ENCODE data around the gene TRAF1.

The TRAF1 gene

DNA sequence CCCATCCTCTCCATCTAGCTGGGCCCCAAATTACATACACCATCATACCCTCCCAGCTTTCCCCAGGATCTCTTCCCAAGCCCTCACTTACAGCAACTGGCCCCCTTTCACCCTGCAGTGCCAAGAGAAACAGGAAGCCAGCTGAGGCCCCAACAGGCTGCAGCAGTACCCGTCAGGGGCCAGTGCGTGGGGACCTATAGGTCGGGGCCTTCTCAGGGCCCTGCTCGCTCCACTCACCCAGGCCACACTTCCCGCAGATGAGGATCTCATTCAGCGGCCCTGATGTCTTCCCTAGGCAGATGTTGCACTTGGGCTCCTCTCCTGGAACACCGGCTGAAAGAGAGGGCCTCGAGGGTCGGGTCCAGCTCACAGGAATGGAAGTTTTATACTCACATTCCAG, 56.4 kb downstream of the TRAF1 start:
- no peak for DNase-seq (ENCODE audit: low spot score)

GRCh38 chr9:120869726-120870125, 56.9 kb downstream of the TRAF1 start:
- DNase-seq (ENCODE audit: low spot score): no peak

- DNase-seq (ENCODE audit: low spot score): no peak
Measured at GRCh38 chr9:120869360-120869687, 57.3 kb downstream of the TRAF1 start.

GRCh38 chr9:120868676-120869359, 57.8 kb downstream of the TRAF1 start:
- peak; percentile 92 for DNase-seq (ENCODE audit: low spot score)

- DNase-seq (ENCODE audit: low spot score): no peak
Measured at GRCh38 chr9:120868339-120868675, 58.3 kb downstream of the TRAF1 start.

DNA sequence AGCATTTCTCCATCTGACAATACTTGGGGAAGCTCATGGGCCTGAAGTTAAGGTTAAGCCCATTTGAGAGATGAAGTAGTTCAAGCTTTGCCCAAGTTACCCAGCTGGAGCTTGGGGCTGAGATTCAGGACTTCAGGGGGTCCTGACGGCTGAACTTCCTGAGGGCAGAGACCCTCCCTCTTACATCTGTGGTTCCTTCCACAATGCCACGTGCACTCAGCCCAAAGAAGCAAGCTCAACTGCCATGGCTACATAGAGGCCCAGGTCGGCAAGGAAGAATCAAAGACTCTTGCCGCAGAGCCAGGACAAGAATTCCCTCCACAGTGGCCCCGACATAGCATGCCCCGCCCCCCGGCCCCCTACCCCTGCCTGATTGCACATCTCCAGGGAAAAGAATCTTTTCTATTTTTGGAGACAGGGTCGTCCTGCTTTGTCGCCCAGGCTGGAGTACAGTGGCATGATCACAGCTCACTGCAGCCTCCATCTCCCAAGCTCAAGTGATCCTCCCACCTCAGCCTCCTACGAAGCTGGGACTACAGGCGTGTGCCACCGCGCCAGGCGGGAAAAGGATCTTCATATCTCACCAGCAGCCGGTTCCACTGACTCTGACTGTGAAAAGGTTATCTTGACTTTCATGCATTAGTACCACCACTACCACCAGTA, 58.8 kb downstream of the TRAF1 start:
- no peak for DNase-seq (ENCODE audit: low spot score)

- DNase-seq (ENCODE audit: low spot score): no peak
Measured at GRCh38 chr9:120866651-120867050, 59.9 kb downstream of the TRAF1 start.

DNA sequence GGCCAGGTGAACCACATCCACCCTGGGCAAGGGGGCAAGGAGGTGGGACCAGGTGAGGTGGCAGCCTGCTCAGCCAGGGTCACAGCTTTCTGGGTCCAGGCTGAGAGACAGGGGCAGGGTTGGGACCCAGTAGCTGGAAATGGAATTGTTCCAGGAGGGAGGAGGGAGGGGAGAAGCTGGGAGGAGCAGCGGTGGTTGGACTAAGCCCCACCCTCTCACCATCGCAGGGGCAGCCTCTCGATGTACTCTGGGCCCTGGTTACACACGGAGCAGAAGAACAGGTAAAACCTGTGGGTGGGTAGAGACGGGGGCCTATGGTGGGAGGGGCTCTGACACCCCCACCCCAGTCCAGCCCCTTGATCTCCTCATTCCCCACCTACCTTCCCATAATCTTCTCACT, 60.8 kb downstream of the TRAF1 start:
- no peak for DNase-seq (ENCODE audit: low spot score)

- no peak for DNase-seq (ENCODE audit: low spot score)
Measured at GRCh38 chr9:120865176-120865575, 61.4 kb downstream of the TRAF1 start.

DNA sequence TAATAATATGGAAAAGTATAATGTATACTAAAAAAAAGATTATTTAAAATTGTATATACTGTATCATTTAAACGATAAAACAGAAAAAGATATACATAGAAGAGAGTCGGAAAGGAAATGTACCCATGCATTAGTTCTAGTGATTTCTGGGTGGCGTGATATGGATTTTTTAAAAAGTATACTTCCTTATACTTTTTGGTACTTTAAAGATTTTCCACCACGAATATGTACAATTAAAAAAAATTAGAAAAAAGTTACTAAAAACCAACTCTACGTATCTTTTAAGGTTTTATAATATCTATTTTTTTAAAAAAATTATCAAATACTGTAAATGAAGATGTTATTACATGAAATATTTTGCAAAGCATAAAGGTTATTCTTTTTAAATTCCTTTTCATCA, 61.9 kb downstream of the TRAF1 start:
- no peak for DNase-seq (ENCODE audit: low spot score)

DNA sequence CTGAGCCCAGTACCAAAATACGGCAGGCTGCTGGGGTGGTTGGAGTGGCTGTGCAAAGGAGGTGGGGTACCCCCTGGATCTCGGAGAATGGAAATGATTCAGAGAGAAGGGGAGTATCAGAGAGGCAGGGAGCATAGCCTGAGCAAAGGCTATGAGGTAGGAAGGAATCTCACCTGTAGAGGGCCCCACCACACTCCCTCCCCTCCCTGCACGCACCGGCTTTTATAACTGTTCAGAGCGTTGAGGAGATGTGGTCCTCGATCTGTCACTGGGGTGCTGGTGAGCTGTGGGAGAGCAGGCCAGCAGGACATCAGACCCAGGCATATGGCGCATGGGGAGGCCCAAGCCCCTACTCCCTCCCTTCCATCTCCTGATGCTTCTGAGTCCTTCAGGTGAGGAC, 62.8 kb downstream of the TRAF1 start:
- DNase-seq (ENCODE audit: low spot score): no peak

GRCh38 chr9:120862452-120862851, 64.1 kb downstream of the TRAF1 start:
- DNase-seq (ENCODE audit: low spot score): no peak

DNA sequence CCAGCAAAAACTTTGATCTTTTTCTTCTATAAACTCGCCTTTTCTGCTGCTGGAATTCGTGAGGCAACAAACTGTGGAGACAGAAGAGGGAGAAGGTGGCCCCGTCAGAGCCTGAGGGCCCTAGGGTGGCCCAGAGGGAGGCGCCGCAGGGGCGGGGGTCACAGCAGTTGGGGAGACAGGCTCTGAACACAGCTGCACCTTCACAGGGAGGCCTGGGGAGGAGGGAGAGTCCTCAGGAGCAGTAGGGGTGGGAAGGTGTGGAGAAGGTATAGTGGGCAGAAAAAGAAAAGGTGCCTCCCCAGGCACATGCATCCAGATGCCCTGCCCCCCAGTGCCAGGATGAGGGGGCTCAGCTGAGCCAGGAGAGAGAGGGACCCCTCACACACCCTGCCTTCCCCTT, 64.7 kb downstream of the TRAF1 start:
- no peak for DNase-seq (ENCODE audit: low spot score)

DNA sequence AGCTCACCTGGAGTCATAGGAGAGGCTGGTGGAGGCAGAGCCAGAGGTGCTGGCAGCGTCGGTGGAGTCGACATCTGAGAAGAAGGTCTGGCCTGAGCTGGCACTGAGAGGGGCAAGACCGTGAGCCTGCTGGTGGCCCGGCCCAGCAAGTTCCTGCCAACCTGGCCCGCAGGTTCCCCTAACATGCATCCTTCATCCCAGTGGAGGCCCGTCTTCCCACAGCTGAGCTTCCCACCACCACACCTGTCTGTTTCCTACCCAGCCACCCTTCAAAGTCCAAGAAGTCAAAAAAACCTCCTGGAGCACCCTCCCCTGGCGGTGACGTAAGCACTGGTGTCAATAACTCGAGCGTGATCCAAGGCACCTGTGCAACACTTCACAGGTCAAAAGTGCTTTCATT, 66.5 kb downstream of the TRAF1 start:
- DNase-seq (ENCODE audit: low spot score): no peak

- no peak for DNase-seq (ENCODE audit: low spot score)
Measured at GRCh38 chr9:120859361-120859760, 67.2 kb downstream of the TRAF1 start.

DNA sequence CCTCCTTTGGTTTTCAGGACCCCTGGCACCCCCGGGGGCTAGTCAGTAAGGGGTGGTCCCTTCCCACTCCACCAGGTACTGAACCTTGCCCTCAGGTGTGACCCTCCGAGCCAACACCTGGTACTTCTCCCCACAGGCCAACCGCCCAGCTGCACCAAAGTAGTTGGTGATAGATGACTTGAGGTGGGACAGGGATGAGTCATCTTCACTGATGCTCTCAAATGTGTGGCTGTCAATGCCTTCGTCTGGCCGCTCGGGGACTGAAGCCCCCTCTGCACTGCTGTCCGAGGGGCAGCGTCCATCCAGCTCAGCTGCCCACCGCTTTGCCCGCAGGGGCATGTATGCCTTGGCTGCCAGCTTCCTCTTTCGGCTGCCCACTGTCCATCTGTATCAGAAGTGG, 68.7 kb downstream of the TRAF1 start:
- DNase-seq (ENCODE audit: low spot score): no peak

DNA sequence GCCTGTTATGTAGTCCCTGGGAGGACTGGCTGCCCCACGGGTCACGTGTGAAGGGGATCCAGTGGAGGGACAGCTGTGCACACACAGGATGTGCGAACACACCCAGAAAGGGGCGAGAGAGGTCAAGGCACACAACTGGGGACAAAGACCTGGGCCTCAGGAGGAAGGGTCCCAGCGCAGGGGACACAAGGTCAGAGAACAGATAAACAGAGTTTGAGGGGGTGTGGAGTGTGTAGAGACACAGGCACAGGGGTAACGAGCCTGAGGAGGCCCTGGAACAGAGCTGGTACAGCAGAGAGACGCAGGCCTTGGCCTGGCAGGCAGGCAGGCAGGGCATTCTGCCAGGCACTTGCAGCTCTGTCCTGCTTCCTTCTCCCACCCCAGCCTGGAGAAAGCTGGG, 69.1 kb downstream of the TRAF1 start:
- DNase-seq (ENCODE audit: low spot score): no peak

DNA sequence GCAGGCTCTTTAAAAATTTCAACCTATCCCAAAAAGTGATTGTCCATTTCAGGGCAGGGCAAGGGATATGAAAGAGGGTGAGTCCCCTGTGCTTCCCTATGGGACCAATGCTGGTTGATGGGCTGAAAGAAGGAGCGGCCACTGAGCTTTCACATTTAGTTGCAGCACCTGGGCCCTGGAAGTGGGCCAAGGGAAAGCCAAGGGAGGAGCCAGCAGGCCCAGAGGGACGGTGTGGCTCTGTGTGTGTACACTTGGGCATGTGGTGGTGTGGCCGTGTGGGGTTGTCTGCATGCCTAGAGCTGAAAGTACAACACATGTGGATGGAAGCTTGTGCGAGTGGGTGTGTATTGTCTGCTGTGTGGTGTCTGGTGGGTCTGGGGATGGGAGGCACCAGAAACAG, 69.9 kb downstream of the TRAF1 start:
- no peak for DNase-seq (ENCODE audit: low spot score)

- DNase-seq (ENCODE audit: low spot score): no peak
Measured at GRCh38 chr9:120855827-120856670, 70.5 kb downstream of the TRAF1 start.

DNA sequence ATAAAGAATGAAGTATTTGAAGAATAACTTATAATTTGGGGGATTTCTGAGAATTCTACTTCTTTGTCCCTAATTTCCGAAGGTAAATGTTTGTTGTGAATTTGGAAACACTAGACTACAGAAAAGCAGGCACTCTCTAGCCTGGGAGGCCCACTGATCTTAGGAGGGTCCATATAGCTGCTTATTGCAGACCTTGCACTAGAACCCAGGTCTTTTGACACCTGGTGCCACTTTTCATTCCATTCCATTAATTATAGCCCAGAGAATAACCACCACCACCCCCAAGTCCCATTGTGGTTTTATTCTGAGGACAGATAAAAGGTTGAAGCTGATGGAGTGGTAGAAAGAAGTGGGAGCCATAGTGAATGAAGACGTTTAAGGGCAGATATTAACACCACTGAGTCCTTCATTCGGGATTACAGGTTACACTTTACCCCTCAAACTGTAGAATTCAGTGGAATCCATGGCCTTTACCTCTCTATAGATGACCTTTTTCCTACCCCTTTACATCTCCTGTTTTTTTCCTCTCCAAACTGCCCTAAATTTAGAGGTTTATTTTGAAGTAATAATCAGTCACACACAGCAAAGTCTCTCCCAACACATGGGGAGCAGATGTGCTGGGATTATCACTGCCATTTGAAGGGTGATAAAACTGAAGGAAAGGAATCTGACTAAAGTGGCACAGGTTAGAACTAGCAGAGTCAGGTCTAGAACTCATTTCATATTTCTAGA, 71.8 kb downstream of the TRAF1 start:
- no peak for DNase-seq (ENCODE audit: low spot score)

DNA sequence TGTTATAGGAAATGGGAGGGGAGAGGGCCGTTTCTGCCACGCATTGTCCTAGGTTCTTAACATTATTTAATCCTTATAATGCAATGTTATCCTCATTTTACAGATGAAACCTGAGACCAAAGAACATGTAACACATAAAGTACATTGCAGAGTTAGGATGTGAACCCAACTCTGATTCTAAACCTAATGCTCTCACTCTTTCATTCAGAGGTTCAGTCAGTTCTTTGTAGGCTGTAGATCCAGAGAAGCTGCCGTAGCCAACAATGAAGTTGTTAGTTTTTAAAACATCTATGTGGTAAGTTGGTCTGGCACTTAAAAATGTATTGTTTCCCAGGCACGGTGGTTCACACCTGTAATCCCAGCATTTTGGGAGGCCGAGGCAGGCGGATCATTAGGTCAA, 73.4 kb downstream of the TRAF1 start:
- no peak for DNase-seq (ENCODE audit: low spot score)
